Neural cell (in vitro differentiated cells): ENCODE measurements around the gene CLC. TPM values are rescaled to one million over a fixed set of nuclear protein-coding genes. Genes with fewer than 3 reads are reported as not detected.

Experiments
- H2AFZ ChIP-seq: fragments of 200-600, 300-800 bp; sonication (generic), shearing (Covaris generic); 2 replicates; pipeline ENCODE4 v1.6.0; 2014; ENCODE audit warnings: low read depth, mild to moderate bottlenecking, antibody characterized with exemption, low read length, moderate library complexity
- H3F3A ChIP-seq: fragments of 200-600 bp; shearing (Covaris generic); 2 replicates; pipeline ENCODE4 v1.6.1; 2016; ENCODE audit warnings: mild to moderate bottlenecking, moderate library complexity, mixed read lengths, antibody characterized with exemption, low read length; ENCODE audit not compliant: insufficient read depth, poor library complexity, severe bottlenecking
- H3K27ac ChIP-seq: fragments of 200-600, 300-800 bp; sonication (generic), shearing (Covaris generic); 2 replicates; pipeline ENCODE4 v1.5.1; 2014; ENCODE audit warnings: mild to moderate bottlenecking, low read length, moderate library complexity
- H3K27me3 ChIP-seq: fragments of 300-800, 200-600 bp; sonication (generic), shearing (Covaris generic); 2 replicates; pipeline ENCODE4 v1.6.0; 2014; ENCODE audit warnings: mild to moderate bottlenecking, low read depth, low read length, moderate library complexity; ENCODE audit not compliant: insufficient read depth
- H3K36me3 ChIP-seq: fragments of 300-800, 200-600 bp; sonication (generic), shearing (Covaris generic); 2 replicates; pipeline ENCODE4 v1.5.1; 2014; ENCODE audit warnings: mild to moderate bottlenecking, antibody characterized with exemption, low read length, moderate library complexity; ENCODE audit not compliant: insufficient read depth
- H3K4me2 ChIP-seq: fragments of 300-800, 200-600 bp; sonication (generic), shearing (Covaris generic); 2 replicates; pipeline ENCODE4 v1.6.0; 2014; ENCODE audit warnings: mild to moderate bottlenecking, low read length
- H3K4me3 ChIP-seq: fragments of 300-800, 200-600 bp; sonication (generic), shearing (Covaris generic); 2 replicates; pipeline ENCODE4 v1.5.1; 2014; ENCODE audit warnings: mild to moderate bottlenecking, low read length, moderate library complexity
- H3K79me2 ChIP-seq: fragments of 200-600 bp; shearing (Covaris generic); replicated peaks from 2 replicates; pipeline ENCODE4 v1.6.0; 2014; ENCODE audit warnings: mild to moderate bottlenecking, low read length, moderate library complexity; ENCODE audit not compliant: insufficient read depth
- H3K9ac ChIP-seq: fragments of 300-800, 200-600 bp; sonication (generic), shearing (Covaris generic); 2 replicates; pipeline ENCODE4 v1.6.1; 2016; ENCODE audit warnings: mild to moderate bottlenecking, low read length, mixed read lengths
- H3K9me2 ChIP-seq: fragments of 200-600 bp; shearing (Covaris generic); 2 replicates; pipeline ENCODE4 v1.6.1; 2016; ENCODE audit warnings: mild to moderate bottlenecking, low read length, mixed read lengths; ENCODE audit not compliant: insufficient read depth
- H3K9me3 ChIP-seq: fragments of 200-600, 300-800 bp; sonication (generic), shearing (Covaris generic); 2 replicates; pipeline ENCODE4 v1.6.1; 2016; ENCODE audit warnings: mild to moderate bottlenecking, mixed run types, low read length, moderate library complexity, mixed read lengths
- H4K20me1 ChIP-seq: fragments of 200-600 bp; shearing (Covaris generic); 2 replicates; pipeline ENCODE4 v1.6.1; 2016; ENCODE audit warnings: mild to moderate bottlenecking, mixed run types; ENCODE audit not compliant: insufficient read depth
- CTCF ChIP-seq: fragments of 450-650 bp; IDR thresholded peaks from 2 replicates; pipeline ENCODE4 v1.5.1; 2014; ENCODE audit warnings: antibody characterized with exemption, mild to moderate bottlenecking, moderate library complexity; ENCODE audit not compliant: poor library complexity, severe bottlenecking
- EP300 ChIP-seq: fragments of 450-650 bp; conservative IDR thresholded peaks from 2 replicates; pipeline ENCODE4 v1.6.1; 2014; ENCODE audit warnings: antibody characterized with exemption, mild to moderate bottlenecking, moderate library complexity; ENCODE audit not compliant: poor library complexity, severe bottlenecking
- EZH2 ChIP-seq: fragments of 200-600, 300-800 bp; shearing (Covaris generic), sonication (generic); IDR thresholded peaks from 2 replicates; pipeline ENCODE4 v1.6.1; 2014; ENCODE audit warnings: antibody characterized with exemption, low read length, borderline replicate concordance, mild to moderate bottlenecking; ENCODE audit not compliant: insufficient read depth, poor library complexity, severe bottlenecking
- MXI1 ChIP-seq: fragments of 450-650 bp; conservative IDR thresholded peaks from 2 replicates; pipeline ENCODE4 v1.6.1; 2014; ENCODE audit warnings: antibody characterized with exemption, mild to moderate bottlenecking; ENCODE audit not compliant: poor library complexity, severe bottlenecking
- POLR2AphosphoS5 ChIP-seq: IDR thresholded peaks from 2 replicates; pipeline ENCODE4 v1.6.1; 2012
- RAD21 ChIP-seq: fragments of 450-650 bp; conservative IDR thresholded peaks from 2 replicates; pipeline ENCODE4 v1.6.1; 2014; ENCODE audit warnings: antibody characterized with exemption, mild to moderate bottlenecking, moderate library complexity
- REST ChIP-seq: IDR thresholded peaks from 2 replicates; pipeline ENCODE4 v1.6.1; 2012; ENCODE audit warnings: borderline replicate concordance
- SMC3 ChIP-seq: fragments of 450-650 bp; conservative IDR thresholded peaks from 2 replicates; pipeline ENCODE4 v1.6.1; 2014; ENCODE audit warnings: antibody characterized with exemption, mild to moderate bottlenecking, moderate library complexity; ENCODE audit not compliant: poor library complexity
- TAF1 ChIP-seq: IDR thresholded peaks from 2 replicates; pipeline ENCODE4 v1.6.1; 2012; ENCODE audit warnings: low read depth
- polyA plus RNA-seq: library from polyadenylated mRNA; depleted of rRNA; stranded (reverse); fragments of >200 nt; gene quantifications from 2 replicates; pipeline ENCODE4 v1.2.3, GENCODE V29; 2014

Gene CLC
- polyA plus RNA-seq, 1 donor from 2014 or later: 1.1 TPM

DNA sequence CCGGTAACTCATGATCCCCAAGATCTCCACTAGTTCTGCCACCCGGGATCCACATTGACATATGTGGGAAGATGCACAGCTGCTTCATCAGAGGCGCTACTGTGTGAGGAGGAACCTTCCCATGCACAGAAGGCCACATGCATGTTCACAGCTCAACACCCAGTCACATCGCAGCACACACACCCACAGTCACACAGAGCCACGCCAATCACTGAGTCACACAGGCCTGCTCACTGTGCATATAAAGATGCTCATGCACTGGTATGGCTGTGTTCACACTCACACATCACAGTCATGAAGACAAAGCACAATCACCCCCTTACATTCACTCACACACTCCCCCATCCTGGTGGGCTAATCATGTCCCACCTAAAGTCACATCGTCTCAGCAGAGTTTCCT, 9.8 kb downstream of the CLC start:
- H3K9ac ChIP-seq: no peak overlapping the region
- H3K4me2 ChIP-seq: no peak overlapping the region
- no peaks in the 10 kb centered on the region for H3K9me3 ChIP-seq
- no peak for TF ChIP-seq EP300
- TF ChIP-seq SMC3: no peak
- TF ChIP-seq EZH2: no peak
- TF ChIP-seq POLR2AphosphoS5: no peak
- no peak for TF ChIP-seq TAF1
- TF ChIP-seq MXI1: no peak
- no peak for TF ChIP-seq REST
- TF ChIP-seq RAD21: no peak
- no peak overlapping the region for H3K27ac ChIP-seq
- H3K4me3 ChIP-seq: no peak overlapping the region
- H3K36me3 ChIP-seq: no peaks in the 10 kb centered on the region
- H3F3A ChIP-seq: no peaks in the 10 kb centered on the region
- H4K20me1 ChIP-seq: no peaks in the 10 kb centered on the region
- H3K79me2 ChIP-seq: no peaks in the 10 kb centered on the region
- H3K27me3 ChIP-seq: no peaks in the 10 kb centered on the region
- no peaks in the 10 kb centered on the region for H3K9me2 ChIP-seq
- no peak overlapping the region for H2AFZ ChIP-seq

- Histone ChIP-seq H3K27me3 (no peaks in the 10 kb centered on the region), H3K4me2 (no peak overlapping the region), H3K9ac (no peak overlapping the region), H3F3A (no peaks in the 10 kb centered on the region), H2AFZ (no peak overlapping the region), H4K20me1 (no peaks in the 10 kb centered on the region), H3K79me2 (no peaks in the 10 kb centered on the region), H3K27ac (no peak overlapping the region), H3K9me3 (no peaks in the 10 kb centered on the region), H3K9me2 (no peaks in the 10 kb centered on the region), H3K36me3 (no peaks in the 10 kb centered on the region), H3K4me3 (no peak overlapping the region)
- no peak for TF ChIP-seq CTCF
- TF ChIP-seq EZH2: no peak
- no peak for TF ChIP-seq RAD21
- no peak for TF ChIP-seq SMC3
- TF ChIP-seq MXI1: no peak
- TF ChIP-seq REST: no peak
- TF ChIP-seq POLR2AphosphoS5: no peak
- TF ChIP-seq TAF1: no peak
- TF ChIP-seq EP300: no peak
Measured at GRCh38 chr19:39727070-39727800, 10.6 kb downstream of the CLC start.
